B cell (primary cell): ENCODE data around the gene SCP2. TPM values are rescaled to one million over a fixed set of nuclear protein-coding genes. Genes with fewer than 3 reads are reported as not detected.

Source experiments
- ATAC-seq: fragments of 200-7000 bp; cut with Tn5 transposase; one replicate; pipeline ENCODE4 v1.10.0; 2021; ENCODE audit warnings: low read depth, mild to moderate bottlenecking, moderate number of reproducible peaks, moderate library complexity
- CTCF ChIA-PET: fragments of 350-600 bp; sonication (Branson Sonifier 250); formaldehyde crosslinking; loops from one replicate; lab custom pipeline; 2021; ENCODE audit warnings: antibody characterized with exemption, inconsistent platforms; lab: Charles Lee
- POLR2A ChIA-PET: fragments of 350-600 bp; sonication (Branson Sonifier 250); formaldehyde crosslinking; loops from one replicate; lab custom pipeline; 2021; ENCODE audit warnings: antibody characterized with exemption; lab: Charles Lee
- DNase-seq: peaks from one replicate; pipeline ENCODE4 v3.0.0; 2013
- H2AFZ ChIP-seq: 2 replicates; pipeline ENCODE4 v1.6.1; 2012; ENCODE audit warnings: mild to moderate bottlenecking, low read depth, low read length; ENCODE audit not compliant: insufficient read depth, poor library complexity, severe bottlenecking
- H3K27ac ChIP-seq, 2 donors: 1 replicate in 1 of 2; 2 replicates in 1 of 2; pipeline ENCODE4 v1.5.1; 2012 to 2013; ENCODE audit warnings: low read length in 2 of 2, mild to moderate bottlenecking in 2 of 2, moderate library complexity in 1 of 2
- H3K27me3 ChIP-seq, 4 experiments: fragments of 200-600 bp in 1 of 4; sonication (generic) in 1 of 4; replicated peaks in 1 of 4; 1 replicate in 2 of 4; 2 replicates in 2 of 4; pipeline versions ENCODE4 v1.6.1 to v1.7.0; 2013 to 2016; ENCODE audit warnings: low read length in 3 of 4, mild to moderate bottlenecking in 2 of 4, mixed read lengths in 1 of 4, moderate library complexity in 1 of 4; ENCODE audit not compliant: insufficient read depth in 4 of 4, control insufficient read depth in 3 of 4; ENCODE audit errors: control extremely low read depth in 1 of 4
- H3K36me3 ChIP-seq, 2 experiments: replicated peaks in 1 of 2; 1 replicate in 1 of 2; 2 replicates in 1 of 2; pipeline versions ENCODE4 v1.6.1 to v1.7.1; 2013; ENCODE audit warnings: low read length in 1 of 2; ENCODE audit not compliant: insufficient read depth in 2 of 2, control insufficient read depth in 1 of 2; ENCODE audit errors: control extremely low read depth in 1 of 2, extremely low read depth in 1 of 2
- H3K4me1 ChIP-seq, 2 donors: fragments of 200-600 bp in 1 of 2; sonication (generic) in 1 of 2; 1 replicate in 1 of 2; 2 replicates in 1 of 2; pipeline versions ENCODE4 v1.5.1 to v1.6.1; 2013 to 2017; ENCODE audit warnings: low read length in 2 of 2; ENCODE audit not compliant: control insufficient read depth in 2 of 2, insufficient read depth in 2 of 2
- H3K4me2 ChIP-seq: replicated peaks from 2 replicates; pipeline ENCODE3; 2012; ENCODE audit warnings: mild to moderate bottlenecking, low read depth, low read length; ENCODE audit not compliant: poor library complexity, severe bottlenecking
- H3K4me3 ChIP-seq, 5 experiments: fragments of 200-600 bp in 1 of 5; sonication (generic) in 1 of 5; 1 replicate in 3 of 5; 2 replicates in 2 of 5; pipeline versions ENCODE4 v1.5.1 to v1.7.0; 2011 to 2016; ENCODE audit warnings: low read length in 4 of 5, mild to moderate bottlenecking in 4 of 5, low read depth in 2 of 5, control low read depth in 1 of 5, moderate library complexity in 1 of 5; ENCODE audit not compliant: insufficient read depth in 1 of 5; ENCODE audit errors: control extremely low read depth in 1 of 5, extremely low read depth in 1 of 5
- H3K79me2 ChIP-seq: fragments of 200-600 bp; sonication (generic); one replicate; pipeline ENCODE4 v1.6.0; 2016; ENCODE audit warnings: low read length; ENCODE audit not compliant: control insufficient read depth, insufficient read depth
- H3K9ac ChIP-seq: fragments of 200-600 bp; sonication (generic); 2 replicates; pipeline ENCODE4 v1.6.1; 2017; ENCODE audit warnings: mild to moderate bottlenecking, low read length, moderate library complexity
- H3K9me3 ChIP-seq, 3 donors: one replicate each; pipeline versions ENCODE4 v1.6.1 to v1.7.1; 2013; ENCODE audit warnings: low read length in 2 of 3; ENCODE audit not compliant: control insufficient read depth in 2 of 3, insufficient read depth in 1 of 3; ENCODE audit errors: control extremely low read depth in 1 of 3
- H4K20me1 ChIP-seq: 2 replicates; pipeline ENCODE4 v1.6.0; 2012; ENCODE audit warnings: mild to moderate bottlenecking, low read length; ENCODE audit not compliant: insufficient read depth, control insufficient read depth, poor library complexity, severe bottlenecking
- H3K27ac Mint-ChIP-seq: one replicate; pipeline ENCODE4 v1.8.0; 2021; ENCODE audit warnings: mixed read lengths
- H3K27me3 Mint-ChIP-seq: one replicate; pipeline ENCODE4 v1.8.0; 2021; ENCODE audit warnings: mixed read lengths
- H3K4me1 Mint-ChIP-seq: one replicate; pipeline ENCODE4 v1.8.0; 2021; ENCODE audit warnings: mixed read lengths
- H3K4me3 Mint-ChIP-seq: one replicate; pipeline ENCODE4 v1.8.0; 2021; ENCODE audit warnings: mixed read lengths
- H3K9me3 Mint-ChIP-seq: one replicate; pipeline ENCODE4 v1.8.0; 2022; ENCODE audit warnings: mixed read lengths; ENCODE audit not compliant: insufficient read depth
- CTCF ChIP-seq: fragments of 200-600 bp; IDR thresholded peaks from one replicate; pipeline ENCODE4 v1.8.0; 2022; ENCODE audit warnings: antibody characterized with exemption, mild to moderate bottlenecking
- EZH2 ChIP-seq: IDR thresholded peaks from 2 replicates; pipeline ENCODE4 v1.6.1; 2012; ENCODE audit warnings: borderline replicate concordance, low read depth, mild to moderate bottlenecking, moderate library complexity, low read length; ENCODE audit not compliant: insufficient read depth, poor library complexity, severe bottlenecking
- WGBS: methylation state at CpG from one replicate; pipeline ENCODE4 v1.1.5; 2013; ENCODE audit warnings: missing lambda C conversion rate; ENCODE audit not compliant: insufficient coverage; 5-methylcytosine and 5-hydroxymethylcytosine counted together
- intact Hi-C: fragments of 100-400 bp; cut with micrococcal nuclease; formaldehyde crosslinking; loops from one replicate; pipeline ENCODE4 v1.10.0; 2022
- polyA plus RNA-seq: library from polyadenylated mRNA; depleted of rRNA; stranded (reverse); fragments of >200 nt; gene quantifications from 2 replicates; pipeline ENCODE4 v1.2.3, GENCODE V29; 2012
- total RNA-seq, 2 donors: library from RNA; stranded (reverse); fragments of 120-200 nt in 1 of 2; gene quantifications; 1 replicate in 1 of 2; 2 replicates in 1 of 2; pipeline versions ENCODE4 v1.2.3 to v1.2.4, GENCODE V29; 2013 to 2022

The SCP2 gene
- total and polyA plus RNA-seq, 2 donors (not counting 1 experiment from before 2014, with no cell fraction given): 19.4 to 46.6 TPM

- no peaks in the 10 kb centered on the region for H3K9me3 ChIP-seq
- H3K4me1 ChIP-seq: no peaks in the 10 kb centered on the region
- 85% methylated on average over 9 of the region's 13 CpGs for WGBS
- H3K27ac ChIP-seq: no peak overlapping the region
- CTCF ChIA-PET: interaction anchor here (0.6 kb wide), 1 partner anchor 254 kb away, joined by 3 read pairs; no protein-coding TSS in a partner anchor
- H3K27me3 Mint-ChIP-seq: no peaks in the 10 kb centered on the region
- H2AFZ ChIP-seq: no peak overlapping the region
- no peaks in the 10 kb centered on the region for H3K4me1 Mint-ChIP-seq
- H3K9me3 Mint-ChIP-seq: no peaks in the 10 kb centered on the region
- H3K4me2 ChIP-seq: no peak overlapping the region
- no peak overlapping the region for H3K4me3 ChIP-seq
- DNase-seq (no peak), ATAC-seq (no peak)
- intact Hi-C loops: no loop called here
- H3K27ac Mint-ChIP-seq: no peak overlapping the region
- no peaks in the 10 kb centered on the region for H4K20me1 ChIP-seq
- H3K9ac ChIP-seq: no peak overlapping the region
- TF ChIP-seq EZH2 (no peak), CTCF (no peak)
- H3K36me3 ChIP-seq: no peaks in the 10 kb centered on the region
- no peaks in the 10 kb centered on the region for H3K79me2 ChIP-seq
- H3K4me3 Mint-ChIP-seq: no peak overlapping the region
- no peaks in the 10 kb centered on the region for H3K27me3 ChIP-seq
- POLR2A ChIA-PET: no interaction called here
Measured at GRCh38 chr1:53082826-53083455, 155.9 kb downstream of the SCP2 start.
